ENCODE data around the gene SMAD7.

DNA sequence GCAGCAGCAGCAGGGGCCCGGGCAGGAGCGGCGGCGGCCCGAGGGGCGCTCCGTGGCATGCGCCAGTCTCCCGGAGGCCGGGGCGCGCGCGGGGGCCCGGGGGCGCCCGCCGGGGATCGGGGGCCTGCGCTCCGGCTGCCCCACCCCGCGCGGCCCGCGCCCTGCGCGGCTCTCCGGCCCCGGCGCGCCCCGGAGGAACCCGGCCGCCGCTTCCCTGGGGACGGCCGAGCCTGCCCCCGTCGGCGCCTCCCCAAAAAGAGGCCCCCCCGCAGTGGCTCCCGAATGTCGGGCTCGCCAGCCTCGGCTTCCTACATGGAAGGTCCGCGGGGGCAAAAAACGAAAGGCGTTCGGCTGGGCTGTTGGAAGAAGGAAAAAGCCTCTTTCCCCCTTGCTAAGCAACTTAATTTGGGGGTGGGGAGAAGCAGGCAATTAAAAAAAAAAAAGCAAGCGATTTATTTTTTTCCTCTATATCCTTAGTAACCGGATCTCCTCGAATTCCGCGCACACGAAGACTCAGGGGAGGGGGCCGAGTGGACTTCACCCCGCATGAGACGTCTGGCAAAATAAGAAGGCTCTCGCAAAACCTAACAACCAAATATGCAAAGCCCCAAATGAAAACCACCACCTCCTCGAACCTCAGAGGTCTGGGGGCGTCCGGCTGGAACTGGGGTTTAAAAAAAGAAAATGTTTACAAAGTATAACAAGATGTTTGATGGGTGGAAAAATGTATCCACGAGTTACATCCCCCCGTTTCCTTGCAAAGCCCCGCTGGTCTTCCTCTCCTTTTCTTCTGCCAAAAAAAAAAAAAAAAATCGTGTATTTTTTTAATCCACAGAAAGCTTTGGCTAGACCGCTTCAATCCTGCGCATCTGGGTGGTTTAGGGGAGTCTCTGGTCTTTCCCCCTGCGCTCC lies at the start of gene SMAD7:
- no peak for TF ChIP-seq POLR2A (IDR thresholded peaks at IDR 0.05)
- TF ChIP-seq, protein P1, sequence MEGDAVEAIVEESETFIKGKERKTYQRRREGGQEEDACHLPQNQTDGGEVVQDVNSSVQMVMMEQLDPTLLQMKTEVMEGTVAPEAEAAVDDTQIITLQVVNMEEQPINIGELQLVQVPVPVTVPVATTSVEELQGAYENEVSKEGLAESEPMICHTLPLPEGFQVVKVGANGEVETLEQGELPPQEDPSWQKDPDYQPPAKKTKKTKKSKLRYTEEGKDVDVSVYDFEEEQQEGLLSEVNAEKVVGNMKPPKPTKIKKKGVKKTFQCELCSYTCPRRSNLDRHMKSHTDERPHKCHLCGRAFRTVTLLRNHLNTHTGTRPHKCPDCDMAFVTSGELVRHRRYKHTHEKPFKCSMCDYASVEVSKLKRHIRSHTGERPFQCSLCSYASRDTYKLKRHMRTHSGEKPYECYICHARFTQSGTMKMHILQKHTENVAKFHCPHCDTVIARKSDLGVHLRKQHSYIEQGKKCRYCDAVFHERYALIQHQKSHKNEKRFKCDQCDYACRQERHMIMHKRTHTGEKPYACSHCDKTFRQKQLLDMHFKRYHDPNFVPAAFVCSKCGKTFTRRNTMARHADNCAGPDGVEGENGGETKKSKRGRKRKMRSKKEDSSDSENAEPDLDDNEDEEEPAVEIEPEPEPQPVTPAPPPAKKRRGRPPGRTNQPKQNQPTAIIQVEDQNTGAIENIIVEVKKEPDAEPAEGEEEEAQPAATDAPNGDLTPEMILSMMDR (IDR thresholded peaks at IDR 0.05) = no peak

Measured in ovary (tissue), 3 donors.